Measurements from ENCODE around the gene PPM1L.

Gene PPM1L

DNA sequence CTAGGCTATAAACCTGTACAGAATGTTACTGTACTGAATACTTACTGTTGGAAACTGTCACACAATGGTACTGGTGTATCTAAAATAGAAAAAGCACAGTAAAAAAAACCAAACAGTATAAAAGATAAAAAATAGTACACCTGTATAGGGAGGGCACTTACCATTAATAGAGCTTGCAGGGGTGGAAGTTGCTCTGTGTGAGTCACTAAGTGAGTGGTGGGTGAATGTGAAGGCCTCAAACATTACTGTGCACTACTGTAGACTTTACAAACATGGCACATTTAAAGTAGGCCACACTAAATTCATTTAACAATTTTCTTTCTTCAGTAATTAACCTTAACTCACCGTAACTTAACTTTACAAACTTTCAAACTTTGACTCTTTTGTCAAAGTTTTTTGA is 327.1 kb downstream of the PPM1L start:
- DNase-seq (ENCODE audit: low spot score), result no peak
- FAIRE-seq, result no peak

DNA sequence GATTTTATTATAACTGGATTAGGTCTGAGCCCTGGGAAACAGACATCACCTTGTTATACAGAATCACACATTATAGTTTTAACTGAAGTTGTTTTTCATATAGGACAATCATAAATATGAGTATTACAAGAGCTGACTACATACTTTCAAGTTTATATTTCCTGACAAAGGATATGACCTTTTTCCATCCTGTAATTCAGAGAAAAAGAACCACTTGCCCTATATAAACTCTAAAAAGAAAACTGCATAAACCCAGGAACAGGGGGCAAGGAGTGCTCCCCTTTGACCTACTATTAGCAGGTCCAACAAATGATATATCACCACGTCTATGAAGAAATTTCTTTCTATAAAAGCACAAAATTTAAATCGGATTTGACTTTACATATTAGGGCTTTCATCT is 328.2 kb downstream of the PPM1L start:
- FAIRE-seq (no peak), DNase-seq (ENCODE audit: low spot score) (no peak)

DNA sequence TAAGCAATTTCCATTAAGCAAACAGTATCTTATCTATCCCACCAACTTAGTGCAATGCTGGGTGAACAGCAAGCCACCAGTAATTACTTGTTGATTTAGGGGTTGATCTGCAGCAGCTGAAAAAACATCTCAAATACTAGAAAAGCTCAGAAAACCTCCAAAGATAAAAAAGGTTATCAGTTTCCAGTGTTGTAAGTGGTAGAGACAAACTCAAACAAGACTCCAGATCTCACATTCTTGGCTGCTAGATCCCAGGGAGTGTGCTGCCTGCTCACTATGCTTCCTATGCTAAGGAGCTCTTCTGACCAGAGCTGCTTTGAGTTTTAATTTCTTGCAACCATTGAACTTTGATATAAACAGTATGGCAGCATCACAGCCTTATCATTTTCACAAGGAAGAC is 337.9 kb downstream of the PPM1L start:
- no peak for FAIRE-seq
- DNase-seq (ENCODE audit: low spot score), result no peak

DNA sequence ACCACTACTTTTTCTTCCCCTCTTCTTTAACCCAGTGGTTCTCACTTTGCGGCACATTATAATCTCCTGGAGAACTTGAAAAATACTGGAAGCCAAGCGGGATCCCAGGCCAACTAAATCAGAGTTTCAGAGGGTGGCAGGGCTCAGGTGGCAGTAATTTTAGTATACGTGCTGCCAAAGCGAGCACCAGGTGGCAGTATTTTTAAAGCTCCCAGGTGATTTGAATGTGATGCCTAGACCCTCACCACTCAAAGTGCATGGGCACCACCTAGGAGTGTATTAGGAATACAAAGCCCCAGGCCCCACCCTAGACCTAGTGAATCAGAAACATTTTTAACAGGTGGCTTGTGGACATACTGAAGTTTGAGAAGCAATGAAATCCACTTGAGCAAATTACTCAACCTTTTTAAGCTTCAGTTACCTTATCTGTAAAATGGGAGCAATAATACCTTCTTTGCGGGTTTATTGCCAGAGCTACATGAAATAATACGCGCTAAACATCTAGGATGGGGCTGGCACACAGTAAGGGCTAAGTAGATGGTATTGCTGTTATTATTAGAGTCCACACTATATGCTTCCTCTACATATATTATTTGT is 340.8 kb downstream of the PPM1L start:
- FAIRE-seq, result no peak
- DNase-seq (ENCODE audit: low spot score), result no peak

DNA sequence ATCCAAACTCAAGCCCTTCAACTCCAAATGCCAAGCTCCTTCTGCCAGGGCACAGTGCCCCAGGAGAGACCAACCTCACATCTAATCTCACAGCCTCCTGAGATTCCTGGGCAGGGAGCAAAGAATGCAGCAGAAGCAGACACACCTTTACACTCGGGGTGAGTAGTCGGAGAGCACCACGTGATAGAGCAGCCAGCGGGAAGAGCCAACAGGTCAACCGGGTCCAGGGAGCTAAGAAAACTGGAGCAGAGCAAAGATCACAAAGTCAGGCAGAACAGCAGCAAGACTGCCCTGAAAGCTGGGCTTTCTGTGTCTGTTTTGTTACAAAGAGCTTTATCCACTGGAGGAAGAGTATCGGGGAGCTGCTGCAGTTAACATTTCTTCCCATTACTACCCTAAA is 345.0 kb downstream of the PPM1L start:
- DNase-seq (ENCODE audit: low spot score), result no peak
- FAIRE-seq, result no peak

DNA sequence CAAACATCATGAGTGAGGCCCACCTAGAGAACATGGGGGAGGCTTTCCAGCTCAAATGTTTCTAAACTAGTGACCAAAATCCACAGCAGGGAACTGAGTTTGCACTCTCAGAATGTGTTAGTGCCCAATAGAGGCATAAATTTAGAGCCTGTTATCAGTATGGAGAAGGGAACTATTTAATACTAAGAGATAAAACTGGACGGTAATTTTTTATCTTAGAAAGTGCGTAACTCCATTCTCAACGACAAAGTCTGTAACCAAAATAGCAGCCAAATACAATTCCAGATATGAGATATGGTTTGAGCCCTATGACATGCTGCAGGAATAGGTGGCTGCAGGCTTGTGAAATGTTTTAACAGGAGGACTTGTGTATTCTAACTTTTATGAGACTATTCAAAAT is 345.6 kb downstream of the PPM1L start:
- FAIRE-seq (no peak), DNase-seq (ENCODE audit: low spot score) (no peak)

DNA sequence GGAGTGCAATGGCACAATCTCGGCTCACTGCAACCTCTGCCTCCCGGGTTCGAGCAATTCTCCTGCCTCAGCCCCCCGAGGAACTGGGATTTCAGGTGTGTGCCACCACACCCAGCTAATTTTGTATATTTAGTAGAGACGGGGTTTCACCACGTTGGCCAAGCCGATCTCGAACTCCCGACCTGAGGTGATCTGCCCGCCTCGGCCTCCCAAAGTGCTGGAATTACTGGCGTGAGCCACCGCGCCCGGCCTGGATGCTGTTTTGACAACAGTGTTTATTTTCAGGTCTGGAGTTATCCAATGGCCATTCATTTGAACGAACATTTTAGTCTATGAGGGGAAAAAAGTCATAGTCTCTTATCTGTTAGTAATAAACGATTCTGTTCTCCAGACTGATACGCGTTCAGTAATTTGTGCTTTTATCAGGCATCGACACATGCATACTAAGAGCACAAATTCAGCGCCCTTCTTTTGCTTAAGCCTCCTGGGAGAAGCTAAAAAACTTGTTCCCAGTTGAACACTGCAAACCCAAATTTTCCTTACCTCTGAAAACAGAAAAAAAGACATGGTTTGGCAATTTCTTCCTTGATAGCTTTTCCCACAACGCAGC is 347.9 kb downstream of the PPM1L start:
- DNase-seq (ENCODE audit: low spot score) (no peak), FAIRE-seq (no peak)

DNA sequence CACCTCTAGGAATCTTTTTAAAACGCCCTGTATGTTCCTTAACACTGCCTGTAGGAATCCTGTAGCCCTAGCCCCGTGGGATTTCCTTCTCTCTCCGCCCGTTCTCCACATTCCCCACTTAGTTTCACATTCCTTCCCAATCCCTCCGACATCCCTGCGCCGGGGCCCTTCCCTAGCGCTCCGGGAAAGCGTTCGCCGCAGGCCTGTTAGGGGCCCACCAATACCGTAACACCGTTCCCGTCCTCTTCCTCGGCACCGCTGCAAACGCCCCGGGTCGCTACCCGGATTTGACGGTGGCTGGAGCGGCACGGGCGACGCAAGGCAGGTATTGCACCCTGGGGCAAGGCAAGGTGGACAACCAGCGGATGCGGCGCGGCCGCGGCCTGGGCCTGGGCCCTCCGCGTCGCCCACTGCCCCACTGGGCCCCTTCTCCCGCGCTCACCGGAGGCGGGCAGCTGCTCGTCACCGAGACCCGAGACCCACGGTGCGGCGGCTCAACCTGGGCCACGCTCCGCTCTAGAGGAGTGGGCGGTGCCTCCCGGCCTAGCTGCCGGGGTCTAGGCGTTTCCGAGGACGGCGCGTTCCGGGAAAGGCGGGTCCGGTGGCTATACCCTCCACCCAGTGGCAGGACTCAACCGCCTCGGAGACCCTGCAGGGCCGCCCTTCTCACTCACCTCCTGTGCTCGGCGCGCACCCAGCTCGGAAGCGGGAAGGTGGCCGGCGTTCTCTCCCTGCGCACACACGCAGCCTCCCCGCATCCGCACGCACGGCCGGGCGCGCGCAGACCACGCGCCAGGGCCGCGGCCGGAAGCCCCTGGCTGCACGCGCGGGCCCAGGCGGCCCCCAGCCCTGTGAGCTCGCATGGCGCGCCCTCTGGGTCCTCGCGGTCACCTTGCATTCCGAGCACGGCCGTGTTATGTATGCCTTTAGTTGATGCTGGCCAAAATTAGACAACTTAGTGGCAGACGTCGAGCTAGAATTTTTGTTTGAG is 348.8 kb downstream of the PPM1L start, which contains the start of gene B3GALNT1:
TSS of gene B3GALNT1 (minus strand) at position 789 of the 991 bp plus-strand sequence. CDS start 18,595 bp downstream, outside the sequence.
- DNase-seq (ENCODE audit: low spot score) (no peak), FAIRE-seq (no peak)

DNA sequence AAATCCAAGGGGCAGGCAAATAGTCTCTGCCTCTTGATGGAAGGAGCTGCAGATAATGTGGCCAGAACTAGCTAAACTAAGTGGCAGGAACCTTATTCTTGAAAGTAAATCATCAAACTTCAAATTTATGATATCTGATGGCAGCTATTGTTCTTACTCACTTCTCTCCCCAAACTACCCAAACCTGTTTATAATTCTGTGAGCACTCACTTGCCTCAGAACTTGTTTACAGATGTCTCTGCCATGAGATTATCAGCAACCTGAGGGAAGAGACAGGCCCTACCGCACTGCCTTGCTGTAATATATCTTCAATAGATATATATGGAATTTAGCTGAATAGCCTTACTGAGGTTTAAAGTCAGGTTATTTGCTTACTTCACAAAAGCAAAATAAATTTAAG is 351.3 kb downstream of the PPM1L start:
- DNase-seq (ENCODE audit: low spot score) (no peak), FAIRE-seq (no peak)

DNA sequence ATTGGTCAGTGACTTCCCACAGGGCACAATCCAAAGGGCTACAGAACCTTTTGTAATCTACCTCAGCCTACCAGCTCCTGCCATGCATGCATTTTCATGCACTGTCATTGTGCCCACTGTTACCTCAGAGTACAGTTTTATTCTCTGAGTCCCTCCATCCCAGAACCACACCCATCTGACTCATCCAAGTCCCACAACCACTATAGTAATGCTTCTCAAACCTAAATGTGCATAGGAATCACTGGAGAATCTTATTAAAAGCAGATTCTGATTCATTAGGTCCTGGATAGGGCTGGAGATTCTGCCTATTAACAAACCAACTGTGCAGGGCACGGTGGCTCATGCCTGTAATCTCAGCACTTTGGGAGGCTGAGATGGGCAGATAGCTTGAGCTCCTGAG is 352.8 kb downstream of the PPM1L start:
- FAIRE-seq (no peak), DNase-seq (ENCODE audit: low spot score) (peak; percentile 31)

DNA sequence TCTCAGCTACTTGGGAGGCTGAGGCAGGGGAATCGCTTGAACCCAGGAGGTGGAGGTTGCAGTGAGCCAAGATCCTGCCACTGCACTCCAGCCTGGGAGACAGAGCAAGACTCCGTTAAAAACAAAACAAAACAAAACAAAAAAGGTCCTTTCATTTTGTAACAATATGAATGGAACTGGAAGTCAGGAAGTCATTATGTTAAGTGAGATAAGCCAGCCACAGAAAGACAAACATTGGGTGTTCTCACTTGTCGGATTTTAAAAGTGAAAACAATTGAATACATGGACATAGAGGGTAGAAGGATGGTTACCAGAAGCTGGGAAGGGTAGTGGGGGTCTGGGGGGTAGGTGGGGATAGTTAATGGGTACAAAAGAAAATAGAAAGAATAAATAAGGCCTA is 361.6 kb downstream of the PPM1L start:
- DNase-seq (ENCODE audit: low spot score) (no peak), FAIRE-seq (no peak)

DNA sequence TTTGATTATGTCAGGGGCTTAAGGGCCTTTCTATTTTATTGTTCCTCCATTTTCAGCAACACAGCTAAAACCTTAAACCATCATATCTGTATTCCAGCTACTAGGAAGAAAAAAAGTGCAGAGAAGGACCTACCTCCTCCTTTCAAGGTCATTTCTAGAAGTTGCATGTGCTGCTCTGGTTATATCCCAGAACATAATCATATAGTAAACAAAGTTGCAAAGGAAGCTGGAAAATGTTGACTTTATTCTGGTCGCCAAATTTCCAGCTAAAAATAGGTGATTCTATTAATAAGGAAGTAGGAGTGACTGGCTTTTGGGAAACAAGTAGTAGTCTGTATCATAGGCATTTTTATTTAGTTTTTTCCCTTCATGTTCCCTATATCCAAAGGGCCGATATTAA is 370.5 kb downstream of the PPM1L start:
- FAIRE-seq (no peak), DNase-seq (ENCODE audit: low spot score) (no peak)
